Panc1 (cell line): ENCODE results near the gene IRF8. TPM values are rescaled to one million over a fixed set of nuclear protein-coding genes. Genes with fewer than 3 reads are reported as not detected.

Experiments
- ATAC-seq: fragments of 200-7000 bp; cut with Tn5 transposase; 2 replicates; pipeline ENCODE4 v1.9.1; 2020; ENCODE audit warnings: mild to moderate bottlenecking, moderate library complexity
- BruUV-seq: library from RNA; stranded (reverse); fragments of 400-500 nt; replicated peaks from 2 replicates; lab custom pipeline; 2021; lab: Mats Ljungman, UMichigan
- CTCF ChIA-PET: fragments of 300-600 bp; sonication (Branson Sonifier 250); formaldehyde crosslinking; loops from one replicate; lab custom pipeline; 2022; ENCODE audit warnings: antibody characterized with exemption; lab: Charles Lee
- POLR2A ChIA-PET: fragments of 300-600 bp; sonication (Branson Sonifier 250); formaldehyde crosslinking; loops from one replicate; lab custom pipeline; 2022; ENCODE audit warnings: antibody characterized with exemption; lab: Charles Lee
- DNase-seq: peaks from one replicate; pipeline ENCODE4 v3.0.0-alpha.2; 2010; ENCODE audit warnings: low read depth, low spot score
- H3K27ac ChIP-seq: 2 replicates; pipeline ENCODE4 v1.5.1; 2011; ENCODE audit warnings: mild to moderate bottlenecking, low read length, inconsistent platforms
- H3K27me3 ChIP-seq: fragments of 200-500 bp; sonication (Bioruptor generic); 2 replicates; pipeline ENCODE4 v1.6.0; 2014; ENCODE audit warnings: low read length, inconsistent platforms; ENCODE audit not compliant: control insufficient read depth, insufficient read depth
- H3K36me3 ChIP-seq: fragments of 200-500 bp; sonication (Bioruptor generic); 2 replicates; pipeline ENCODE4 v1.5.1; 2014; ENCODE audit warnings: inconsistent platforms, mild to moderate bottlenecking, low read length, moderate library complexity; ENCODE audit not compliant: control insufficient read depth, insufficient read depth
- H3K4me1 ChIP-seq: 2 replicates; pipeline ENCODE4 v1.5.1; 2011; ENCODE audit warnings: inconsistent platforms, mild to moderate bottlenecking, low read length, moderate library complexity; ENCODE audit not compliant: control insufficient read depth, insufficient read depth
- H3K4me3 ChIP-seq, 2 experiments: 2 replicates each; pipeline ENCODE4 v1.5.1; 2011 to 2012; ENCODE audit warnings: low read depth in 2 of 2, low read length in 2 of 2, mild to moderate bottlenecking in 2 of 2, inconsistent platforms in 1 of 2, moderate library complexity in 1 of 2
- H3K9me3 ChIP-seq: fragments of 200-500 bp; sonication (Bioruptor generic); 2 replicates; pipeline ENCODE4 v1.5.1; 2014; ENCODE audit warnings: low read depth, mild to moderate bottlenecking, inconsistent platforms, low read length, moderate library complexity; ENCODE audit not compliant: control insufficient read depth, insufficient read depth
- POLR2AphosphoS5 ChIP-seq: IDR thresholded peaks from 2 replicates; pipeline ENCODE4 v1.6.1; 2012; ENCODE audit warnings: mild to moderate bottlenecking, low read depth, low read length, moderate library complexity
- REST ChIP-seq, 2 experiments: IDR thresholded peaks; 2 replicates each; pipeline ENCODE4 v1.6.1; 2011 to 2012; ENCODE audit warnings: low read depth in 2 of 2, control low read depth in 1 of 2, low read length in 1 of 2, mild to moderate bottlenecking in 1 of 2, moderate library complexity in 1 of 2; ENCODE audit not compliant: insufficient read depth in 1 of 2
- SIN3A ChIP-seq: IDR thresholded peaks from 2 replicates; pipeline ENCODE4 v1.6.1; 2012; ENCODE audit warnings: low read depth, mild to moderate bottlenecking, low read length, moderate library complexity, borderline replicate concordance; ENCODE audit not compliant: insufficient read depth
- TCF7L2 ChIP-seq: IDR thresholded peaks from 2 replicates; pipeline ENCODE4 v1.6.1; 2011; ENCODE audit warnings: mild to moderate bottlenecking, low read depth, low read length, inconsistent platforms
- in situ Hi-C: cut with HindIII; loops from 2 replicates; pipeline ENCODE4 v1.10.0; 2016; ENCODE audit warnings: low sequenced_read_pairs, low pct_unique_long_range_greater_than_20kb
- intact Hi-C: fragments of 100-400 bp; cut with micrococcal nuclease; formaldehyde crosslinking; loops from one replicate; pipeline ENCODE4 v1.10.0; 2022; ENCODE audit not compliant: unreplicated experiment
- total RNA-seq: library from RNA; stranded (reverse); gene quantifications from one replicate; pipeline ENCODE4 v1.2.1, GENCODE V29; 2021; ENCODE audit not compliant: unreplicated experiment
- TF ChIP-seq, protein P1 (sequence below): fragments of 450-650 bp; IDR thresholded peaks from 2 replicates; pipeline ENCODE4 v1.5.1; 2017; ENCODE audit warnings: mild to moderate bottlenecking

IRF8 gene
- total RNA-seq, 1 experiment from 2014 or later = 0.62 TPM

- POLR2A ChIA-PET = no interaction called here
- ATAC-seq (no peak), DNase-seq (no peak)
- no peaks in the 10 kb centered on the region for H3K36me3 ChIP-seq
- no peaks in the 10 kb centered on the region for H3K4me1 ChIP-seq
- H3K27ac ChIP-seq = no peak overlapping the region
- H3K27me3 ChIP-seq = no peaks in the 10 kb centered on the region
- in situ Hi-C loops = no loop called here
- intact Hi-C loops = no loop called here
- CTCF ChIA-PET = no interaction called here
- BruUV-seq = no TSS peak
- TF ChIP-seq TCF7L2 (no peak), POLR2AphosphoS5 (no peak), REST (IDR thresholded peaks at IDR 0.05; ENCODE audit: insufficient read depth in 1 of 2, low read depth in 2 of 2, low read length in 1 of 2) (no peak), SIN3A (no peak)
- H3K9me3 ChIP-seq = no peaks in the 10 kb centered on the region
- no peak overlapping the region for H3K4me3 ChIP-seq
These were observed 28.4 kb downstream of the IRF8 start for GRCh38 chr16:85927371-85927770.

DNA sequence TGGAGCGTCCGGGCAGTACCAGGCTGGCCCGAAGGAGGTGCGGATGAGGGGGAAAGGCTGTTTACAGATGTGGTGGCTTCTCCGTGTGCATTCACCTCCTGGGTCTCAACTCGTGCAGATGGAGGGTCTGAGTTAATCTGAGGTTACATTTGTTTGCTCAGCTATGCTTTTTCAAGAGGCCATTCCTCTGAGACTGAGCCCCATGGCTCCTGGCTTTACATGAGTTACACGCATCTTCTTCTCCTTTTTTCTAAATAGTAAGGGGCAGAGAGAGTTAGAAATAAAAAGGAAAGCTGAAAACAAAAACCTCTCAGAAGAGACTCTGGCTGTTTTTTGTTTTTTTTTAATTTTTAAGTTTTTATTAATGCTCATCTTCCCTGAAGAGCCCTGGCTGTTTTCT lies 29.0 kb downstream of the IRF8 start:
- BruUV-seq = no TSS peak
- ATAC-seq (no peak), DNase-seq (no peak)
- H3K27ac ChIP-seq = no peak overlapping the region
- no peaks in the 10 kb centered on the region for H3K9me3 ChIP-seq
- no peak overlapping the region for H3K4me3 ChIP-seq
- TF ChIP-seq, protein P1, sequence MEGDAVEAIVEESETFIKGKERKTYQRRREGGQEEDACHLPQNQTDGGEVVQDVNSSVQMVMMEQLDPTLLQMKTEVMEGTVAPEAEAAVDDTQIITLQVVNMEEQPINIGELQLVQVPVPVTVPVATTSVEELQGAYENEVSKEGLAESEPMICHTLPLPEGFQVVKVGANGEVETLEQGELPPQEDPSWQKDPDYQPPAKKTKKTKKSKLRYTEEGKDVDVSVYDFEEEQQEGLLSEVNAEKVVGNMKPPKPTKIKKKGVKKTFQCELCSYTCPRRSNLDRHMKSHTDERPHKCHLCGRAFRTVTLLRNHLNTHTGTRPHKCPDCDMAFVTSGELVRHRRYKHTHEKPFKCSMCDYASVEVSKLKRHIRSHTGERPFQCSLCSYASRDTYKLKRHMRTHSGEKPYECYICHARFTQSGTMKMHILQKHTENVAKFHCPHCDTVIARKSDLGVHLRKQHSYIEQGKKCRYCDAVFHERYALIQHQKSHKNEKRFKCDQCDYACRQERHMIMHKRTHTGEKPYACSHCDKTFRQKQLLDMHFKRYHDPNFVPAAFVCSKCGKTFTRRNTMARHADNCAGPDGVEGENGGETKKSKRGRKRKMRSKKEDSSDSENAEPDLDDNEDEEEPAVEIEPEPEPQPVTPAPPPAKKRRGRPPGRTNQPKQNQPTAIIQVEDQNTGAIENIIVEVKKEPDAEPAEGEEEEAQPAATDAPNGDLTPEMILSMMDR = no peak
- no peak for TF ChIP-seq REST (IDR thresholded peaks at IDR 0.05; ENCODE audit: insufficient read depth in 1 of 2, low read depth in 2 of 2, low read length in 1 of 2)
- TF ChIP-seq SIN3A = no peak
- no peak for TF ChIP-seq TCF7L2
- TF ChIP-seq POLR2AphosphoS5 = no peak
- H3K36me3 ChIP-seq = no peaks in the 10 kb centered on the region
- in situ Hi-C loops (no loop called here), intact Hi-C loops (no loop called here)
- no peaks in the 10 kb centered on the region for H3K27me3 ChIP-seq
- POLR2A ChIA-PET = no interaction called here
- no peaks in the 10 kb centered on the region for H3K4me1 ChIP-seq
- CTCF ChIA-PET = no interaction called here
